OCI-LY1 (cell line): Measurements from ENCODE around the gene C9orf78.

Experiments
- H2AFZ ChIP-seq: fragments of 200-600 bp; sonication (generic), shearing (Covaris generic); 2 replicates; pipeline ENCODE4 v1.6.0; 2014; ENCODE audit warnings: antibody characterized with exemption, mild to moderate bottlenecking, low read length
- H3F3A ChIP-seq: fragments of 200-600 bp; sonication (generic), shearing (Covaris generic); 2 replicates; pipeline ENCODE4 v1.6.0; 2014; ENCODE audit warnings: mild to moderate bottlenecking, antibody characterized with exemption, low read length, moderate library complexity; ENCODE audit not compliant: insufficient read depth
- H3K27ac ChIP-seq: fragments of 200-600 bp; sonication (generic); 2 replicates; pipeline ENCODE4 v1.5.1; 2014; ENCODE audit warnings: low read length, mixed run types, mild to moderate bottlenecking, low read depth; ENCODE audit not compliant: poor library complexity, severe bottlenecking
- H3K27me3 ChIP-seq: fragments of 200-600 bp; sonication (generic); 2 replicates; pipeline ENCODE4 v1.6.0; 2014; ENCODE audit warnings: antibody characterized with exemption, mild to moderate bottlenecking, low read length, moderate library complexity; ENCODE audit not compliant: insufficient read depth
- H3K36me3 ChIP-seq: fragments of 200-600 bp; sonication (generic); 2 replicates; pipeline ENCODE4 v1.6.1; 2014; ENCODE audit warnings: mild to moderate bottlenecking, antibody characterized with exemption, low read length, moderate library complexity, mixed read lengths; ENCODE audit not compliant: insufficient read depth
- H3K4me1 ChIP-seq: fragments of 200-600 bp; sonication (generic); 2 replicates; pipeline ENCODE4 v1.5.1; 2014; ENCODE audit warnings: mild to moderate bottlenecking, low read length, moderate library complexity; ENCODE audit not compliant: insufficient read depth, severe bottlenecking
- H3K4me2 ChIP-seq: fragments of 200-600 bp; sonication (generic), shearing (Covaris generic); 2 replicates; pipeline ENCODE4 v1.6.1; 2014; ENCODE audit warnings: low read length
- H3K4me3 ChIP-seq: fragments of 200-600 bp; sonication (generic); 2 replicates; pipeline ENCODE4 v1.5.1; 2014; ENCODE audit warnings: low read length, low read depth, mild to moderate bottlenecking, mixed read lengths; ENCODE audit not compliant: poor library complexity, severe bottlenecking
- H3K79me2 ChIP-seq: fragments of 200-600 bp; shearing (Covaris generic); 2 replicates; pipeline ENCODE4 v1.6.1; 2016; ENCODE audit warnings: mixed run types, low read length, mixed read lengths; ENCODE audit not compliant: insufficient read depth
- H3K9ac ChIP-seq: fragments of 200-600 bp; sonication (generic), shearing (Covaris generic); 2 replicates; pipeline ENCODE4 v1.6.1; 2014; ENCODE audit warnings: mild to moderate bottlenecking, low read length, mixed read lengths
- H3K9me2 ChIP-seq: fragments of 200-600 bp; sonication (generic), shearing (Covaris generic); 2 replicates; pipeline ENCODE4 v1.6.1; 2014; ENCODE audit warnings: low read depth, mild to moderate bottlenecking, low read length, mixed read lengths
- H3K9me3 ChIP-seq: fragments of 200-600 bp; shearing (Covaris generic); 2 replicates; pipeline ENCODE4 v1.6.1; 2014; ENCODE audit warnings: low read length, mixed read lengths
- H4K20me1 ChIP-seq: fragments of 200-600 bp; sonication (generic), shearing (Covaris generic); 2 replicates; pipeline ENCODE4 v1.6.0; 2016; ENCODE audit warnings: mild to moderate bottlenecking, low read length; ENCODE audit not compliant: insufficient read depth
- EZH2 ChIP-seq: fragments of 200-600 bp; sonication (generic), shearing (Covaris generic); IDR thresholded peaks from 2 replicates; pipeline ENCODE4 v1.8.0; 2017; ENCODE audit warnings: borderline replicate concordance, mixed run types, mild to moderate bottlenecking, antibody characterized with exemption, low read length, moderate library complexity, mixed read lengths
- TF ChIP-seq, protein P1 (sequence below): fragments of 200-600 bp; sonication (generic), shearing (Covaris generic); IDR thresholded peaks from 2 replicates; pipeline ENCODE4 v1.5.1; 2017; ENCODE audit warnings: mild to moderate bottlenecking, antibody characterized with exemption, low read length, moderate library complexity, mixed read lengths

C9orf78 gene

DNA sequence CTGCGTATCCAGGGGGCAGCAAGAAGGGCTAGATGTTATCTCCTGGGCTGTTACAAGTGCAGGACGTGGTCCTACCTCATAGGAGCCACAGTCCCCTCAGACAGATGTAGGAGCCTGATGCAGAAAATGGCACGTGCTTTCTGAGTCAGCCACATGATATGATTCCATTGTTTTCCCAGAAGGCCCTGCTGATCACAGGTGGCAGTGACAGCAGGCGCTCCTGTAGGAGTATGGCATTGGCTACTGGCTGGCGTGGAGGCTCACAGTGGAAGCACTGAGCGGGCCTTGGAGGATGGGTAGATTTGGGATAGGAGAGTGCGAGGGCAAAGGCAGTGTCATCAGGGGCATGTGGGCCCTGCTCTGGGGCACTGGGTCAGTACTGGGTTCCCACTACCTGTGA lies 22.1 kb upstream of the C9orf78 start:
- Histone ChIP-seq H3K4me1 (no peaks in the 10 kb centered on the region), H2AFZ (no peak overlapping the region), H3K9me2 (no peaks in the 10 kb centered on the region), H3K9ac (no peak overlapping the region), H3F3A (no peaks in the 10 kb centered on the region), H3K36me3 (peaks cover 27% of the 10 kb centered on the region; the same call in 1 of the 2 replicates), H3K4me2 (no peak overlapping the region), H3K79me2 (no peaks in the 10 kb centered on the region), H3K4me3 (no peak overlapping the region), H4K20me1 (no peaks in the 10 kb centered on the region), H3K27me3 (no peaks in the 10 kb centered on the region), H3K27ac (no peak overlapping the region), H3K9me3 (no peaks in the 10 kb centered on the region)
- TF ChIP-seq EZH2: no peak
- TF ChIP-seq, protein P1, sequence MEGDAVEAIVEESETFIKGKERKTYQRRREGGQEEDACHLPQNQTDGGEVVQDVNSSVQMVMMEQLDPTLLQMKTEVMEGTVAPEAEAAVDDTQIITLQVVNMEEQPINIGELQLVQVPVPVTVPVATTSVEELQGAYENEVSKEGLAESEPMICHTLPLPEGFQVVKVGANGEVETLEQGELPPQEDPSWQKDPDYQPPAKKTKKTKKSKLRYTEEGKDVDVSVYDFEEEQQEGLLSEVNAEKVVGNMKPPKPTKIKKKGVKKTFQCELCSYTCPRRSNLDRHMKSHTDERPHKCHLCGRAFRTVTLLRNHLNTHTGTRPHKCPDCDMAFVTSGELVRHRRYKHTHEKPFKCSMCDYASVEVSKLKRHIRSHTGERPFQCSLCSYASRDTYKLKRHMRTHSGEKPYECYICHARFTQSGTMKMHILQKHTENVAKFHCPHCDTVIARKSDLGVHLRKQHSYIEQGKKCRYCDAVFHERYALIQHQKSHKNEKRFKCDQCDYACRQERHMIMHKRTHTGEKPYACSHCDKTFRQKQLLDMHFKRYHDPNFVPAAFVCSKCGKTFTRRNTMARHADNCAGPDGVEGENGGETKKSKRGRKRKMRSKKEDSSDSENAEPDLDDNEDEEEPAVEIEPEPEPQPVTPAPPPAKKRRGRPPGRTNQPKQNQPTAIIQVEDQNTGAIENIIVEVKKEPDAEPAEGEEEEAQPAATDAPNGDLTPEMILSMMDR: no peak

DNA sequence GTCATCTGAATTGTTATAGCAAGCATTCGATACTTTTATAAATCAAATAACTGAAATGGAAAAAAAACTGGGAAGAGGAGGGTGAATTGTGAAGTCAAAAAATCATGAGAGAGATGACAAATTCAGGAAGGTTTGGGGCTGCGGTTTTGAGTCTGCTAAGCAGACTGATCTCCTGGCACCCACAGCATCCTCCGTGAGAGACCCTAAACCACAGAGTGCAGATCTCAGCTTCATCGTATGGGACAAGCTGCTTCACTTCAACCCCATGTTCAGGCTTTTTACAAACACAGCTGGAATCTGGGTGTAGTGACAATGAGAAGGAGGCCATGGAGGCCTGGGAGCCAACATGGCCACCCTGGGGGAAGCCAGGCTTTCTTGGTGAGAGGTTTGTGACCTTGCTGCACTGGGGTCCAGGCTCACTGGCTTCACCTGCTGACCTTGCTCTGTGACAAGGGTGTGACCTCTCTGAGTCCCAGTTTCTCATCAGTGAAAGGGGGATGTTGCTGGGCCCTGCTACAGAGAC lies 19.6 kb upstream of the C9orf78 start:
- Histone ChIP-seq H3K36me3 (peaks cover 21% of the 10 kb centered on the region; the same call in 1 of the 2 replicates), H4K20me1 (no peaks in the 10 kb centered on the region), H3K79me2 (no peaks in the 10 kb centered on the region), H3K4me3 (no peak overlapping the region), H3K4me1 (peaks cover 7% of the 10 kb centered on the region), H2AFZ (no peak overlapping the region), H3K27me3 (no peaks in the 10 kb centered on the region), H3K4me2 (no peak overlapping the region), H3K27ac (no peak overlapping the region), H3K9me2 (no peaks in the 10 kb centered on the region), H3F3A (no peaks in the 10 kb centered on the region), H3K9me3 (no peaks in the 10 kb centered on the region), H3K9ac (no peak overlapping the region)
- TF ChIP-seq, protein P1: no peak
- no peak for TF ChIP-seq EZH2

DNA sequence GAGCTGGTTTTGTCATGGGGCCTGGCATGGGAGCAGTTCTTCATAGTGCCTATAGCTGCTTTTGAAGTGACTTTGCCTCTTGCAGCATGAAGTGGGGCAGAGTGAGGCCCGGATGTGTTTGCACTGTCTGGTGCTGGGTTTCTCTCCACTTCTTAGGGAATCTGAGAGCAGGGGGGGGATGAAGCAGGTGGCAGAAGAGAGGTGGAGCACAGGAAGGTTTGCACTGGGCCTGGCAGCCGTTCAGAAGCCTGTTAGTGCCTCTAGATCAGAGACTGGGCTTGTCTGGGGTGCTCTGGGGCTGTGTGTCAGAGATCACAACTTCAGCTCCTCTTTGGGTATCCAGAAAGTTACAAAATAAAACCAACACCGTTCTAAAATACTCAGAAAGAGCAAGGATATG lies 18.5 kb upstream of the C9orf78 start:
- no peak overlapping the region for H3K27ac ChIP-seq
- no peaks in the 10 kb centered on the region for H4K20me1 ChIP-seq
- H2AFZ ChIP-seq: no peak overlapping the region
- H3K4me1 ChIP-seq: peaks cover 7% of the 10 kb centered on the region
- no peaks in the 10 kb centered on the region for H3K27me3 ChIP-seq
- no peaks in the 10 kb centered on the region for H3K9me2 ChIP-seq
- H3K79me2 ChIP-seq: no peaks in the 10 kb centered on the region
- H3F3A ChIP-seq: no peaks in the 10 kb centered on the region
- no peak overlapping the region for H3K4me3 ChIP-seq
- TF ChIP-seq, protein P1: no peak
- no peak for TF ChIP-seq EZH2
- no peak overlapping the region for H3K9ac ChIP-seq
- H3K4me2 ChIP-seq: no peak overlapping the region
- peaks cover 21% of the 10 kb centered on the region; the same call in 1 of the 2 replicates for H3K36me3 ChIP-seq
- no peaks in the 10 kb centered on the region for H3K9me3 ChIP-seq
